Measurements from ENCODE around the gene RSPH1.

GRCh38 chr21:42486531-42486930, 9.5 kb downstream of the RSPH1 start:
- TF ChIP-seq YY1 (IDR thresholded peaks at IDR 0.05; ENCODE audit: insufficient read depth, insufficient read length) = no peak
- no peak for TF ChIP-seq SUZ12 (IDR thresholded peaks at IDR 0.05; ENCODE audit: extremely low read depth, insufficient read depth, insufficient read length)

Data from NT2/D1 (cell line).